DOHH2 (cell line): ENCODE measurements around the gene KIF21B.

Source experiments
- H3F3A ChIP-seq: fragments of 200-600 bp; sonication (generic), shearing (Covaris generic); 2 replicates; pipeline ENCODE4 v1.6.0; 2016; ENCODE audit warnings: antibody characterized with exemption, mild to moderate bottlenecking; ENCODE audit not compliant: control insufficient read depth, insufficient read depth
- H3K27ac ChIP-seq: fragments of 200-600 bp; sonication (generic); 2 replicates; pipeline ENCODE4 v1.5.1; 2014; ENCODE audit warnings: low read depth, mild to moderate bottlenecking, low read length, moderate library complexity
- H3K27me3 ChIP-seq: fragments of 200-600 bp; sonication (generic); 2 replicates; pipeline ENCODE4 v1.6.1; 2014; ENCODE audit warnings: mild to moderate bottlenecking, low read length, mixed read lengths; ENCODE audit not compliant: control insufficient read depth
- H3K36me3 ChIP-seq: fragments of 200-600 bp; sonication (generic); 2 replicates; pipeline ENCODE4 v1.6.1; 2014; ENCODE audit warnings: mild to moderate bottlenecking, low read length, moderate library complexity, mixed read lengths; ENCODE audit not compliant: control insufficient read depth
- H3K4me1 ChIP-seq: fragments of 200-600 bp; sonication (generic); 2 replicates; pipeline ENCODE4 v1.6.1; 2014; ENCODE audit warnings: mild to moderate bottlenecking, low read length, mixed read lengths; ENCODE audit not compliant: control insufficient read depth
- H3K4me2 ChIP-seq: fragments of 200-600 bp; sonication (generic); 2 replicates; pipeline ENCODE4 v1.6.0; 2014; ENCODE audit warnings: mild to moderate bottlenecking, low read length, moderate library complexity
- H3K4me3 ChIP-seq: fragments of 200-600 bp; sonication (generic); 2 replicates; pipeline ENCODE4 v1.5.1; 2014; ENCODE audit warnings: mild to moderate bottlenecking, low read length, mixed read lengths
- H3K79me2 ChIP-seq: fragments of 200-600 bp; sonication (generic); 2 replicates; pipeline ENCODE4 v1.6.1; 2014; ENCODE audit warnings: mild to moderate bottlenecking, low read length, mixed read lengths; ENCODE audit not compliant: control insufficient read depth
- H3K9me2 ChIP-seq: fragments of 200-600 bp; sonication (generic); replicated peaks from 2 replicates; pipeline ENCODE4 v1.6.1; 2014; ENCODE audit warnings: mild to moderate bottlenecking, low read length, mixed read lengths; ENCODE audit not compliant: control insufficient read depth
- H3K9me3 ChIP-seq: fragments of 200-600 bp; sonication (generic); 2 replicates; pipeline ENCODE4 v1.6.1; 2014; ENCODE audit warnings: antibody characterized with exemption, low read length, mixed read lengths; ENCODE audit not compliant: control insufficient read depth, insufficient read depth
- H4K20me1 ChIP-seq: fragments of 200-600 bp; sonication (generic); 2 replicates; pipeline ENCODE4 v1.6.0; 2014; ENCODE audit warnings: low read depth, mild to moderate bottlenecking, antibody characterized with exemption, low read length, moderate library complexity; ENCODE audit not compliant: control insufficient read depth, insufficient read depth
- EZH2phosphoT487 ChIP-seq: fragments of 200-600 bp; sonication (generic); IDR thresholded peaks from 2 replicates; pipeline ENCODE4 v1.6.1; 2017; ENCODE audit warnings: borderline replicate concordance, mild to moderate bottlenecking, antibody characterized with exemption, low read length, moderate library complexity, mixed read lengths
- TF ChIP-seq, protein P1 (sequence below): fragments of 200-600 bp; sonication (generic); IDR thresholded peaks from one replicate; pipeline ENCODE4 v1.5.1; 2014; ENCODE audit warnings: antibody characterized with exemption, mild to moderate bottlenecking, low read depth, low read length; ENCODE audit not compliant: poor library complexity, severe bottlenecking

Gene KIF21B

DNA sequence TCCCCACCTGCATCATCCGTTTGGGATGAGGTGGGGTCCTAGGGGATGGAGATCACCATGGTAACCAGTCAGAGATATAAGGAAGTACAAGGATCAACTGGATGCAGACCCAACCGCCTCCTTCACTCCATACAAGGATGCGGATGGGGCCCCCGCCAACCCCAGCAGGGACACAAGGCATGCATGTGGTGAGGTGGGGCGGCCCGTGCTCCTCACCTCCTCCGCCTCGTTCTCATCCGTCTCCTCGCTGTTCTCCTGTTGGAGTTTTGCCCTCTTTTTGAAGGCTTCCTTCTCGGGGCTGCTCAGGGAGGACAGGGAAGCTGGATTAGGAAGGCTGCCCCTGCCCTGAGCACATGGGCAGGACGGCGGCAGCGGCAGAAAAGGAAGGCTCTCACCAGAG lies 23.8 kb downstream of the KIF21B start:
- Histone ChIP-seq H3K4me1 (no peaks in the 10 kb centered on the region), H3F3A (no peaks in the 10 kb centered on the region), H4K20me1 (no peaks in the 10 kb centered on the region), H3K79me2 (no peaks in the 10 kb centered on the region), H3K27ac (no peak overlapping the region), H3K9me2 (no peaks in the 10 kb centered on the region), H3K9me3 (no peaks in the 10 kb centered on the region), H3K4me2 (no peak overlapping the region), H3K36me3 (peaks cover 6% of the 10 kb centered on the region; the same call in 1 of the 2 replicates), H3K4me3 (no peak overlapping the region), H3K27me3 (no peaks in the 10 kb centered on the region)
- TF ChIP-seq, protein P1, sequence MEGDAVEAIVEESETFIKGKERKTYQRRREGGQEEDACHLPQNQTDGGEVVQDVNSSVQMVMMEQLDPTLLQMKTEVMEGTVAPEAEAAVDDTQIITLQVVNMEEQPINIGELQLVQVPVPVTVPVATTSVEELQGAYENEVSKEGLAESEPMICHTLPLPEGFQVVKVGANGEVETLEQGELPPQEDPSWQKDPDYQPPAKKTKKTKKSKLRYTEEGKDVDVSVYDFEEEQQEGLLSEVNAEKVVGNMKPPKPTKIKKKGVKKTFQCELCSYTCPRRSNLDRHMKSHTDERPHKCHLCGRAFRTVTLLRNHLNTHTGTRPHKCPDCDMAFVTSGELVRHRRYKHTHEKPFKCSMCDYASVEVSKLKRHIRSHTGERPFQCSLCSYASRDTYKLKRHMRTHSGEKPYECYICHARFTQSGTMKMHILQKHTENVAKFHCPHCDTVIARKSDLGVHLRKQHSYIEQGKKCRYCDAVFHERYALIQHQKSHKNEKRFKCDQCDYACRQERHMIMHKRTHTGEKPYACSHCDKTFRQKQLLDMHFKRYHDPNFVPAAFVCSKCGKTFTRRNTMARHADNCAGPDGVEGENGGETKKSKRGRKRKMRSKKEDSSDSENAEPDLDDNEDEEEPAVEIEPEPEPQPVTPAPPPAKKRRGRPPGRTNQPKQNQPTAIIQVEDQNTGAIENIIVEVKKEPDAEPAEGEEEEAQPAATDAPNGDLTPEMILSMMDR, result no peak
- TF ChIP-seq EZH2phosphoT487, result no peak

DNA sequence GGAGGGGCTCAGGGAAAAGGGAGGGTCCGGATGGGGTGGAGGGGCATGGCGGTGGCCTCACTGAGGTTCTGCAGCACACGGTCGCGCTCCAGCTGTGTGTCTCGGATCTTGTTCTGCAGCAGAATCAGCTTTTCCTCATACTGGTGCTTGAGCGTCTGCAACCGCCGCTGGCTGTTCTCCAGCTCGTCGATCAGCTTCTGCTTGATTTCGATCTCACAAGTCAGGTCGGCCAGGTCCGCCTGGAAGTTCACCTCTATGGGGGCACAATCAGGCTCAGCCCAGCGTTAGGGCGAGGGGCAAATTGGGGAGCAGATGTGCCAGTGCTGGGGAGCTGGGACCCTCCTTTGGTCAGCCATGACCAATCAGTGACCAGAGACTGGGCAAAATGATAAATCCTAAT lies 25.2 kb downstream of the KIF21B start:
- no peaks in the 10 kb centered on the region for H3F3A ChIP-seq
- H3K79me2 ChIP-seq, result no peaks in the 10 kb centered on the region
- peaks cover 6% of the 10 kb centered on the region; the same call in 1 of the 2 replicates for H3K36me3 ChIP-seq
- no peak overlapping the region for H3K27ac ChIP-seq
- no peaks in the 10 kb centered on the region for H3K27me3 ChIP-seq
- H4K20me1 ChIP-seq, result no peaks in the 10 kb centered on the region
- no peaks in the 10 kb centered on the region for H3K4me1 ChIP-seq
- H3K9me2 ChIP-seq, result no peaks in the 10 kb centered on the region
- no peak overlapping the region for H3K4me2 ChIP-seq
- no peak for TF ChIP-seq EZH2phosphoT487
- TF ChIP-seq, protein P1, result no peak
- H3K4me3 ChIP-seq, result no peak overlapping the region
- no peaks in the 10 kb centered on the region for H3K9me3 ChIP-seq

DNA sequence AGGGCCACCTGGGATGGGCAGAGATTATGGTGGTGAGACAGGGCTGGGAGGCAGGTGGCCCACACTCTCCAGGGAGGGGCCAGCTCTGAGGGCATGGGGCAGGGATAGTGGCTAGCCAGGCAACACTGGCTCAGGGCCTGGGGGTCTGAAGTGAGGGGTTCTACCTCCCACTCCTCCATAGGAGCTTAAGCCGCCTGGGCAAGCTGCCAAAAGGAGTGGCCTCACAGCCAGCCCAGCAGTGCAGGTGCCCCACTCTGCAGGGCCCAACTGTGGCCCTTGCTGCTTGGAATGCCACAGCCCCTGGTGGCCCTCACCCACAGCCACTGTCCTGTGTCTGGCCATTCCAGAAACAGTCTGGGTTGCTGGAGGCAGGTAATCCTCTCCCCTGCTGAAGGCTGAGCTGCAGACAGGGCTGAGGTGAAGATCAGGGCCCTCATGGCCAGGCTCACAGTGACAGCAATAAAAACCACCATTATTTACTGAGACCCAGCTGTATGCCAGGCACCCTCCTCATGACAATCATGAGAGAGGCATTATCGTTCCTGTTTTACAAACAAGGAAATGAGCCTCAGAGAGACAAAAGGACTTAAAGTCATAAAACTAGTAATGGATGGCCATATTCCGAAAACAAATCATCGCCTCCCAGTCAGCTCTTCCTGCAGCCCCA lies 31.0 kb downstream of the KIF21B start:
- Histone ChIP-seq H3K79me2 (no peaks in the 10 kb centered on the region), H3K9me3 (no peaks in the 10 kb centered on the region), H3F3A (no peaks in the 10 kb centered on the region), H3K4me2 (no peak overlapping the region), H3K27me3 (no peaks in the 10 kb centered on the region), H3K4me1 (no peaks in the 10 kb centered on the region), H3K27ac (no peak overlapping the region), H3K4me3 (no peak overlapping the region), H3K9me2 (no peaks in the 10 kb centered on the region), H3K36me3 (peaks cover 10% of the 10 kb centered on the region), H4K20me1 (no peaks in the 10 kb centered on the region)
- TF ChIP-seq EZH2phosphoT487, result no peak
- TF ChIP-seq, protein P1, result no peak
